A673 (cell line): ENCODE results near the gene TTLL5. TPM values are rescaled to one million over a fixed set of nuclear protein-coding genes. Genes with fewer than 3 reads are reported as not detected.

Source experiments
- BruUV-seq: library from RNA; stranded (reverse); fragments of 400-500 nt; replicated peaks from 2 replicates; lab custom pipeline; 2021; lab: Mats Ljungman, UMichigan
- CTCF ChIA-PET: fragments of 300-600 bp; sonication (Branson Sonifier 250); formaldehyde crosslinking; loops from one replicate; lab custom pipeline; 2022; ENCODE audit warnings: antibody characterized with exemption; lab: Charles Lee
- POLR2A ChIA-PET: fragments of 300-600 bp; sonication (Branson Sonifier 250); formaldehyde crosslinking; loops from one replicate; lab custom pipeline; 2022; ENCODE audit warnings: antibody characterized with exemption; ENCODE audit not compliant: low non-redundant PET; lab: Charles Lee
- DNase-seq: peaks from one replicate; pipeline ENCODE4 v3.0.0-alpha.2; 2015; ENCODE audit warnings: low spot score
- H3K27ac ChIP-seq: fragments of 200-600 bp; sonication (generic); 2 replicates; pipeline ENCODE4 v1.5.1; 2016; ENCODE audit warnings: mixed run types, low read depth, mild to moderate bottlenecking, mixed read lengths, antibody characterized with exemption, low read length; ENCODE audit not compliant: poor library complexity, severe bottlenecking
- H3K27me3 ChIP-seq: fragments of 200-600 bp; sonication (generic); replicated peaks from 2 replicates; pipeline ENCODE4 v1.6.1; 2017; ENCODE audit warnings: mixed run types, low read depth, mild to moderate bottlenecking, mixed read lengths, antibody characterized with exemption, low read length; ENCODE audit not compliant: insufficient read depth, poor library complexity
- H3K36me3 ChIP-seq: fragments of 200-600 bp; sonication (generic); 2 replicates; pipeline ENCODE4 v1.6.1; 2016; ENCODE audit warnings: mixed run types, mild to moderate bottlenecking, mixed read lengths, antibody characterized with exemption, low read length; ENCODE audit not compliant: insufficient read depth, poor library complexity, severe bottlenecking
- H3K4me1 ChIP-seq: fragments of 200-600 bp; sonication (generic); 2 replicates; pipeline ENCODE4 v1.6.1; 2017; ENCODE audit warnings: mixed run types, mild to moderate bottlenecking, mixed read lengths, antibody characterized with exemption, low read length; ENCODE audit not compliant: insufficient read depth, poor library complexity, severe bottlenecking
- H3K4me3 ChIP-seq: fragments of 200-600 bp; sonication (generic); 2 replicates; pipeline ENCODE4 v1.5.1; 2016; ENCODE audit warnings: low read depth, mixed run types, mild to moderate bottlenecking, mixed read lengths, low read length; ENCODE audit not compliant: poor library complexity, severe bottlenecking
- H3K9me3 ChIP-seq: fragments of 200-600 bp; sonication (generic); 2 replicates; pipeline ENCODE4 v1.6.1; 2016; ENCODE audit warnings: mixed run types, low read depth, mild to moderate bottlenecking, mixed read lengths, antibody characterized with exemption, low read length; ENCODE audit not compliant: poor library complexity, severe bottlenecking
- CTCF ChIP-seq: fragments of 300-800, 200-600 bp; sonication (generic); conservative IDR thresholded peaks from 2 replicates; pipeline ENCODE4 v1.5.1; 2017; ENCODE audit warnings: low read depth, mild to moderate bottlenecking, antibody characterized with exemption, low read length, moderate library complexity, mixed read lengths
- EZH2 ChIP-seq: fragments of 200-600 bp; sonication (generic); IDR thresholded peaks from 2 replicates; pipeline ENCODE4 v1.6.1; 2017; ENCODE audit warnings: borderline replicate concordance, low read depth, mild to moderate bottlenecking, mixed read lengths, antibody characterized with exemption, low read length; ENCODE audit not compliant: poor library complexity, severe bottlenecking
- intact Hi-C: fragments of 100-400 bp; cut with micrococcal nuclease; formaldehyde crosslinking; loops from one replicate; pipeline ENCODE4 v1.10.0; 2022; ENCODE audit not compliant: unreplicated experiment
- total RNA-seq: library from RNA; stranded (reverse); gene quantifications from 2 replicates; pipeline ENCODE4 v1.2.3, GENCODE V29; 2021

The TTLL5 gene
- total RNA-seq, 1 experiment from 2014 or later, result 56.7 TPM

- intact Hi-C loops, result no loop called here
- CTCF ChIA-PET, result no interaction called here
These were observed 122.7 kb downstream of the TTLL5 start for GRCh38 chr14:75783602-75784313.

GRCh38 chr14:75784314-75784686 lies 123.3 kb downstream of the TTLL5 start:
- BruUV-seq, result no TSS peak
- CTCF ChIA-PET, result no interaction called here

More at GRCh38 chr14:75783602-75784313, 122.7 kb downstream of the TTLL5 start:
- Histone ChIP-seq H3K27ac (no peak overlapping the region), H3K4me3 (no peak overlapping the region), H3K36me3 (peaks cover 19% of the 10 kb centered on the region), H3K9me3 (no peaks in the 10 kb centered on the region), H3K27me3 (no peaks in the 10 kb centered on the region), H3K4me1 (no peaks in the 10 kb centered on the region)
- POLR2A ChIA-PET, result no interaction called here
- DNase-seq, result no peak
- no peak for TF ChIP-seq CTCF
- TF ChIP-seq EZH2, result no peak
- no TSS peak for BruUV-seq

GRCh38 chr14:75793806-75794205 lies 132.8 kb downstream of the TTLL5 start:
- DNase-seq, result no peak
- CTCF ChIA-PET, result no interaction called here
- H3K4me3 ChIP-seq, result no peak overlapping the region
- H3K27ac ChIP-seq, result no peak overlapping the region
- POLR2A ChIA-PET, result interaction anchor here (0.6 to 0.7 kb wide), 2 partner anchors 67 to 251 kb away, joined by 3 to 4 read pairs; no protein-coding TSS in a partner anchor
- H3K36me3 ChIP-seq, result no peaks in the 10 kb centered on the region
- H3K27me3 ChIP-seq, result no peaks in the 10 kb centered on the region
- H3K9me3 ChIP-seq, result no peaks in the 10 kb centered on the region
- BruUV-seq, result no TSS peak
- intact Hi-C loops, result no loop called here
- TF ChIP-seq EZH2 (no peak), CTCF (peak; percentile 31; the same call in 1 of the 2 replicates)
- no peaks in the 10 kb centered on the region for H3K4me1 ChIP-seq

More at GRCh38 chr14:75784314-75784686, 123.3 kb downstream of the TTLL5 start:
- no peaks in the 10 kb centered on the region for H3K9me3 ChIP-seq
- no peak overlapping the region for H3K27ac ChIP-seq
- intact Hi-C loops, result no loop called here
- TF ChIP-seq CTCF, result no peak
- TF ChIP-seq EZH2, result no peak
- H3K4me3 ChIP-seq, result no peak overlapping the region
- POLR2A ChIA-PET, result no interaction called here
- DNase-seq, result no peak
- H3K27me3 ChIP-seq, result no peaks in the 10 kb centered on the region
- H3K36me3 ChIP-seq, result peaks cover 19% of the 10 kb centered on the region
- H3K4me1 ChIP-seq, result no peaks in the 10 kb centered on the region
